DOHH2 (cell line): ENCODE data around the gene CST3.

Source experiments
- H3F3A ChIP-seq: fragments of 200-600 bp; sonication (generic), shearing (Covaris generic); 2 replicates; pipeline ENCODE4 v1.6.0; 2016; ENCODE audit warnings: antibody characterized with exemption, mild to moderate bottlenecking; ENCODE audit not compliant: control insufficient read depth, insufficient read depth
- H3K27ac ChIP-seq: fragments of 200-600 bp; sonication (generic); 2 replicates; pipeline ENCODE4 v1.5.1; 2014; ENCODE audit warnings: low read depth, mild to moderate bottlenecking, low read length, moderate library complexity
- H3K27me3 ChIP-seq: fragments of 200-600 bp; sonication (generic); 2 replicates; pipeline ENCODE4 v1.6.1; 2014; ENCODE audit warnings: mild to moderate bottlenecking, low read length, mixed read lengths; ENCODE audit not compliant: control insufficient read depth
- H3K36me3 ChIP-seq: fragments of 200-600 bp; sonication (generic); 2 replicates; pipeline ENCODE4 v1.6.1; 2014; ENCODE audit warnings: mild to moderate bottlenecking, low read length, moderate library complexity, mixed read lengths; ENCODE audit not compliant: control insufficient read depth
- H3K4me1 ChIP-seq: fragments of 200-600 bp; sonication (generic); 2 replicates; pipeline ENCODE4 v1.6.1; 2014; ENCODE audit warnings: mild to moderate bottlenecking, low read length, mixed read lengths; ENCODE audit not compliant: control insufficient read depth
- H3K4me2 ChIP-seq: fragments of 200-600 bp; sonication (generic); 2 replicates; pipeline ENCODE4 v1.6.0; 2014; ENCODE audit warnings: mild to moderate bottlenecking, low read length, moderate library complexity
- H3K4me3 ChIP-seq: fragments of 200-600 bp; sonication (generic); 2 replicates; pipeline ENCODE4 v1.5.1; 2014; ENCODE audit warnings: mild to moderate bottlenecking, low read length, mixed read lengths
- H3K79me2 ChIP-seq: fragments of 200-600 bp; sonication (generic); 2 replicates; pipeline ENCODE4 v1.6.1; 2014; ENCODE audit warnings: mild to moderate bottlenecking, low read length, mixed read lengths; ENCODE audit not compliant: control insufficient read depth
- H3K9me2 ChIP-seq: fragments of 200-600 bp; sonication (generic); replicated peaks from 2 replicates; pipeline ENCODE4 v1.6.1; 2014; ENCODE audit warnings: mild to moderate bottlenecking, low read length, mixed read lengths; ENCODE audit not compliant: control insufficient read depth
- H3K9me3 ChIP-seq: fragments of 200-600 bp; sonication (generic); 2 replicates; pipeline ENCODE4 v1.6.1; 2014; ENCODE audit warnings: antibody characterized with exemption, low read length, mixed read lengths; ENCODE audit not compliant: control insufficient read depth, insufficient read depth
- H4K20me1 ChIP-seq: fragments of 200-600 bp; sonication (generic); 2 replicates; pipeline ENCODE4 v1.6.0; 2014; ENCODE audit warnings: low read depth, mild to moderate bottlenecking, antibody characterized with exemption, low read length, moderate library complexity; ENCODE audit not compliant: control insufficient read depth, insufficient read depth
- EZH2phosphoT487 ChIP-seq: fragments of 200-600 bp; sonication (generic); IDR thresholded peaks from 2 replicates; pipeline ENCODE4 v1.6.1; 2017; ENCODE audit warnings: borderline replicate concordance, mild to moderate bottlenecking, antibody characterized with exemption, low read length, moderate library complexity, mixed read lengths
- TF ChIP-seq, protein P1 (sequence below): fragments of 200-600 bp; sonication (generic); IDR thresholded peaks from one replicate; pipeline ENCODE4 v1.5.1; 2014; ENCODE audit warnings: antibody characterized with exemption, mild to moderate bottlenecking, low read depth, low read length; ENCODE audit not compliant: poor library complexity, severe bottlenecking

The CST3 gene

DNA sequence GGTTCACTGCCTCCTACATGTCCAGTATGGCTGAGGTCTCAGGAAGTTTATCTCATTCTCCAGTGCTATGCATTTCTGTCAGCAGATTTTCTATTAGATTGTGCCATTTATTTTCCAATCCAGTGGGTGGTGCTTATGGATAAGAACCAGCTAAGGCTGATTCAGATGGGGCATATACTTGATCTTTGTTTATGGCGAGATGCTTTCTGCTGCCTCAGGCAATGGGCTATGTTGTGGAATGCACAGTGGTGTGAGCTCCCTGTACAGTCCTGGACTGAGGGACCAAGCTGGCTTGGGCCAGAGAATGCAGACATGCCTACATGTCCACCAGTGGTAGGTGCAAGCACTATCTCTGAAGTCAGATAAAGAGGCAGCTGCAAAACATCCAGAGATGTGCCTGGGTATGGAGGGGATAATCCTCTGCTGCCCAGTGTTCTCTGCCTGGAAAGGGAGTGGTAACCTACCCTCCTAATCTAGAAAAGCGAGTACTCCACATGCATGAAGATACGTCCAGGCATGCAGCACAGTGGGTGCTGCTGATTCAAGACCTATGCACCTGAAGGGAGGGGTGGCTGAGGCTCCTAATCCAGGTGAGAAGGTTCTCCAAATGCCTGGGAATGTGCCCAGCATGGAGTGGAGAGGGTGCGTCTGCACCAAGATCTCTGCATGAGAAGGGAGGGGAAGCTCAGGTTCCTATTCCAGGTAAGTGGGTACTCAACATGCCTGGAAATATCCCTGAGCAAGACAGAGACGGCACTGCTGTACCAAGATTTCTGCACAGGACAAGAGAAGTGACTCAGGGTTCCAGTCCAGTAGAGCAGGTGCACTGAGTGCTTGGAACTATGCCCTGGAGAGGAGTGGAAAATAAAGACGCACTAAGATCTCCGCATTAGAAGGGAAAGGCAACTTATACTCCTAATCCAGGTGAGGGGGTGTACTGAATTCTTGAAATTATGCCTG, 41.7 kb upstream of the CST3 start:
- Histone ChIP-seq H3K79me2 (no peaks in the 10 kb centered on the region), H4K20me1 (no peaks in the 10 kb centered on the region), H3K27ac (no peak overlapping the region), H3K36me3 (no peaks in the 10 kb centered on the region), H3K9me3 (no peaks in the 10 kb centered on the region), H3K4me3 (no peak overlapping the region), H3F3A (no peaks in the 10 kb centered on the region), H3K9me2 (no peaks in the 10 kb centered on the region), H3K4me2 (no peak overlapping the region), H3K27me3 (no peaks in the 10 kb centered on the region), H3K4me1 (no peaks in the 10 kb centered on the region)
- no peak for TF ChIP-seq EZH2phosphoT487
- TF ChIP-seq, protein P1, sequence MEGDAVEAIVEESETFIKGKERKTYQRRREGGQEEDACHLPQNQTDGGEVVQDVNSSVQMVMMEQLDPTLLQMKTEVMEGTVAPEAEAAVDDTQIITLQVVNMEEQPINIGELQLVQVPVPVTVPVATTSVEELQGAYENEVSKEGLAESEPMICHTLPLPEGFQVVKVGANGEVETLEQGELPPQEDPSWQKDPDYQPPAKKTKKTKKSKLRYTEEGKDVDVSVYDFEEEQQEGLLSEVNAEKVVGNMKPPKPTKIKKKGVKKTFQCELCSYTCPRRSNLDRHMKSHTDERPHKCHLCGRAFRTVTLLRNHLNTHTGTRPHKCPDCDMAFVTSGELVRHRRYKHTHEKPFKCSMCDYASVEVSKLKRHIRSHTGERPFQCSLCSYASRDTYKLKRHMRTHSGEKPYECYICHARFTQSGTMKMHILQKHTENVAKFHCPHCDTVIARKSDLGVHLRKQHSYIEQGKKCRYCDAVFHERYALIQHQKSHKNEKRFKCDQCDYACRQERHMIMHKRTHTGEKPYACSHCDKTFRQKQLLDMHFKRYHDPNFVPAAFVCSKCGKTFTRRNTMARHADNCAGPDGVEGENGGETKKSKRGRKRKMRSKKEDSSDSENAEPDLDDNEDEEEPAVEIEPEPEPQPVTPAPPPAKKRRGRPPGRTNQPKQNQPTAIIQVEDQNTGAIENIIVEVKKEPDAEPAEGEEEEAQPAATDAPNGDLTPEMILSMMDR: no peak

DNA sequence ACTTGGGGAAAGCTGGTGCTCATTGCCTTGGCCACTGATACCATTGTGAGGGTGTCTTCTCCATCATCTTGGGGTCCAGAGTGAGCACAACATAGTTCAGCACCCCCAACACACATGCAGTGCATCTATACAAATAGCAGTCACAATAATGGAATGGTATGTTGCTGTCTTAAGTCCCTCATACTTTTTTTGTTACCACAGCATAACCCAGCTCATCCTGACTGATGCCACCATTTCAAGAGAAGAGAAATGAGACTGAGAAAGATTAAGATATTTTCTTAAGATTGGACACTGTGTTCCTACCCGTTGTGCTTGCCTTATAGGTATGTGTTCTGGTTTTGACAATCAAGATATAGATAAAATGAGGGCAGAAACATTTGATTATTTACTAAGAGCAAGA, 35.5 kb upstream of the CST3 start:
- no peaks in the 10 kb centered on the region for H3K9me3 ChIP-seq
- no peaks in the 10 kb centered on the region for H3K27me3 ChIP-seq
- TF ChIP-seq, protein P1: no peak
- no peak for TF ChIP-seq EZH2phosphoT487
- H3K36me3 ChIP-seq: no peaks in the 10 kb centered on the region
- no peaks in the 10 kb centered on the region for H4K20me1 ChIP-seq
- no peak overlapping the region for H3K4me2 ChIP-seq
- H3K4me1 ChIP-seq: no peaks in the 10 kb centered on the region
- H3K9me2 ChIP-seq: no peaks in the 10 kb centered on the region
- no peak overlapping the region for H3K27ac ChIP-seq
- H3K4me3 ChIP-seq: no peak overlapping the region
- no peaks in the 10 kb centered on the region for H3F3A ChIP-seq
- H3K79me2 ChIP-seq: no peaks in the 10 kb centered on the region

DNA sequence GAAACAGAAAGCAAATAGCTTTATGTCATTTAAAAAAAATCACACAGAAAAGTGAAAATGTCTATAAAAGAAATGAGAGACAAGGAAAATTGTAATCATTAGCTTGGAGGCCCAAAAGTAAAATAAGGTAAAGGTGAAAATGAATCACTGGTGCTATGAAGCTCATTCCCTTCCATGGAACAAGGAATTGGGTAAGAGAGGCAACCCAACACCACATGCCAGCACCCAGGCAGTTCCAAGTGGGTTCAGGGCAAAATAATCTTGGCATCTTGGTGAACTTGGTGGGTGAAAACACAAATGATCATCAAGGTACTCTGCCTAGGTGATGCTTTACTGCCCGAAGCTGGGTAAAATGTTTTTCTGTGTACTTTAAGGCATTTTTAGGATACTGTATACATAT, 34.4 kb upstream of the CST3 start:
- Histone ChIP-seq H3K79me2 (no peaks in the 10 kb centered on the region), H3K27ac (no peak overlapping the region), H3F3A (no peaks in the 10 kb centered on the region), H3K9me3 (no peaks in the 10 kb centered on the region), H3K4me3 (no peak overlapping the region), H3K27me3 (no peaks in the 10 kb centered on the region), H3K4me2 (no peak overlapping the region), H3K9me2 (no peaks in the 10 kb centered on the region), H3K4me1 (no peaks in the 10 kb centered on the region), H3K36me3 (no peaks in the 10 kb centered on the region), H4K20me1 (no peaks in the 10 kb centered on the region)
- TF ChIP-seq EZH2phosphoT487: no peak

DNA sequence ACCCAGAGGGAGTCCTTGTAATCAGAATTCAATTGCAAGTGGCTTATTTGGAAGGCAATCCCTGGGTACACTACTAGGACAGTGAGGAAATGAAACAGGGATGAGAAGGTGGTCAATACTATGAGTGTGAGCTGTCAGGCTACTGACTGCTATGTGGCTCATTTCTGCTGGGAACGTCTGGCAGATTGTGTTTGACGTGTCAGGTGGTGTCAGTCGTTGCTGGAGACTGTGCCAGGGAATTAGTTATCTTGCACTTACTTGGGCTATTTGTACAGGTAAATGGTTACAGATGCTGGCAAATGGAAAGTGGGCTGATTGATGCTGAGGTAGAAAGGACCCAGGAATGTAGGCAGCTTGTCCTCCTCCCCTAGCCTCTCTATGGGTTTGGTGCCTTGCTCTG, 33.7 kb upstream of the CST3 start:
- Histone ChIP-seq H3K4me1 (no peaks in the 10 kb centered on the region), H3K4me2 (no peak overlapping the region), H3K4me3 (no peak overlapping the region), H3K36me3 (no peaks in the 10 kb centered on the region), H3K9me2 (no peaks in the 10 kb centered on the region), H3K9me3 (no peaks in the 10 kb centered on the region), H3F3A (no peaks in the 10 kb centered on the region), H3K27ac (no peak overlapping the region), H4K20me1 (no peaks in the 10 kb centered on the region), H3K79me2 (no peaks in the 10 kb centered on the region), H3K27me3 (no peaks in the 10 kb centered on the region)
- TF ChIP-seq, protein P1: no peak
- no peak for TF ChIP-seq EZH2phosphoT487
